Endometrial microvascular endothelial cells (primary cell): ENCODE measurements around the gene FBXL17. TPM values are rescaled to one million over a fixed set of nuclear protein-coding genes. Genes with fewer than 3 reads are reported as not detected.

Experiments used
- in situ Hi-C: cut with HindIII; loops from 2 replicates; pipeline ENCODE4 v1.10.0; 2017; ENCODE audit warnings: low sequenced_read_pairs, low pct_unique_long_range_greater_than_20kb; ENCODE audit errors: inconsistent ontology term
- total RNA-seq: library from RNA; depleted of rRNA; stranded (reverse); fragments of >200 nt; gene quantifications from one replicate; pipeline ENCODE4 v1.2.3, GENCODE V29; 2015; ENCODE audit errors: inconsistent ontology term

Gene FBXL17
- total RNA-seq, 1 donor from 2014 or later: 21.0 TPM

DNA sequence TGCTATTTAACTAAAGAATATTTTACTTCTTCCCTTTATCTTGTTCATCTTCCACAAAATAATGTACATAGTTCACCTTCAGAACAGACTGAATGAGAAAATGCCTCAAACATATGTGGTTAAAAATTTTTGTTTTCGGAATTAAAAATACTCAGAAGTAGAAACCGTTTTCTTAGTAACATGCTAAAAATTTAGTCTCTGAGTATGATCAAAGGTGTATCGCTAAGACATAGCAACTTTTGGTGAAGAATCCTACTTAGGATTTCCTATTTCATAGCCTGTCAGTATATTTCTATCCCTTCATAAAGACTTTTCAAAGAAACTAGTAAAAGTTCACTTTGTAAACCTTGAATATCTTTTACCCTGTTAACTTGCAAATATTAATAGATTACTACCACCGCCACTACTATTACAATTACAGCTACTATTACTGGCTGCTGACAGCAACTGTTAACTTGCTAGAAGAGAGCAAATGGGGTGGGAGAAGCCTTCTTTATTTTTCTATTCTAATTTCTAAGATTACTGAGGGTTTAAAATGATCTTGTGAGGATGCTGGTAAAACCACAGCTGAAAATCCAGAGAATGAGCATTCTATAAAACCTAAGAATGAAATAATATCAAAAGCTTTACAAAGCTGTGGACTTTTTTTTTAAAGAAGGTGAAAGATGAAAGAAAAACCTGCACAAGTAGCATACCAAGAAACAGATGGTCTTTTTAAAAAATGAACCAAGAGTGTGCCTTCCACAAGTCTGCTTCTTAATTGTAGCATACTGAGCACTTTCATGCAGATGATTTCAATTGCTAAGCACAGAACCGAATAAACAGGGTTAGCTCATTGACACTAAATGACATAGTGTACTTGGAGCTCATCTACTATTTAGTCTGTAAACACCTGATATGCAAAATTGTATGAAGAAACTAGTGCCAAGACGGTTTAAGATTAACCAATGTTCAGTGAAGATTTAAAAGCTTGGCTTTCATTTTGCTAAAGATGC, 464.9 kb downstream of the FBXL17 start:
- in situ Hi-C loops: no loop called here

DNA sequence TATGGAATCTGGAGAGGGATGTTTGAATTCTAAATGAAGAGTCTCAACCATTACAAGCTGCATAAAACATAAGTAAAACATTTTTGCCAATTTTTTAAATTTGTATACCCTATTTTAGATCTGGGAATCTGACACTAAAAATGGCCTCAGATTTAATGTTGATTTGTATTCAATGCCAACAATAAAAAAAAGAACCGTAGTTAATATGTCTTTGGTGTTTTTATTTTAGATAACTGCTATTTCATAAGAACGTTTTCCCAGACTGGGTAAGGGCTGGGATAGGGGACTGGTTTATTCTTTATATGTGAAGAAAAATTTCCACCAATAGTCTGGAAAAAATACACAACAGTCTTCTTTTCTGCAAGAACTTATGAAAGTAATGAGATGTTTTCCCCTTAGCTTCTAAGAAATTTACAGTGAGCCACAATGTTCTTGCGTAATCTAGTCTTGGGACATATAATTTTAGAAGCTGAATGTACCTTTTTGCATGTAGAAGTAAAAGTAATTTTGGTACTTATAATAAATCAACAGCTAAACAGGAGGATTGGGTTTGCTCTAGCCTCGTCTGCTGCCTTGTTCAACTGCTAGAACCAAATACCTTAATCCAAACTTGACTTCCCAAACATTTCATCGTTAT, 466.6 kb downstream of the FBXL17 start:
- in situ Hi-C loops: no loop called here

DNA sequence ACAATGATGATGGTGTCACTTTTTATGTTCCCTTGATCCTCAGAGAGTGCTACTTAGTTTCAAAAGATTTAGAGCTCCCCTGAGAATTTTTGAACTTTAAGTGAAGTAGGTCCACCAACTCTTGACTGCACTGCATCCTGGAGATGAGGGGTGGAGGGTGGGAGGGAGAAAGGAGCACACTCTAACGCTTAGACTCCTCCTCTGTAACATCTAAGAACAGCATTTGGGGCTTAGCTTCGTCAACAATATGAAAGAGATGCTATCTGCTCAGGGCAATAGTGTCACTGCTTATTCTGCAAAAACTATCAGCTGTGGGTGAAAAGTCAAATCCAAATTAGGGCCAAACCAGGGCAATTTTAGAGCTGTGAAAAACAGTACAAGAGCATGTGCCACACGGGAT, 468.4 kb downstream of the FBXL17 start:
- in situ Hi-C loops: no loop called here

GRCh38 chr5:107900721-107901120, 481.2 kb downstream of the FBXL17 start:
- in situ Hi-C loops: no loop called here

DNA sequence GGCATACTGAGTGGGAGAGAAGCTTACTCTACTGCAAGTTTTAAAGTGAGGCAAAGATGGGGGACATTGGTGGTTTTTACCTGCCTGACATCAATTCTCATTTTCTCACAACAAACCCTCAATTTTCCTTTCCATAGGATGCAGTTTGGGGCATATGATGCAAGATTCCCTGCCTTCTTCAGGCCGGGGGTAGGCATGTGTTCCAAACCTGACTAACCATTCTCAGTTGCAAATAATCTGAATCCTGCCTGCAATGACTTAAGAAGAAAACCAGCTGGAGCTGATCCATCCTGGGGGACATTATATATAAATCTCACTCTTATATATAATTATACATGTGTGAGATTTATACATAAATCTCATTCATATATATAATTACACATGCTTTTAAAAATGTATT, 487.5 kb downstream of the FBXL17 start:
- in situ Hi-C loops: no loop called here

GRCh38 chr5:107893642-107894041, 488.3 kb downstream of the FBXL17 start:
- in situ Hi-C loops: no loop called here

DNA sequence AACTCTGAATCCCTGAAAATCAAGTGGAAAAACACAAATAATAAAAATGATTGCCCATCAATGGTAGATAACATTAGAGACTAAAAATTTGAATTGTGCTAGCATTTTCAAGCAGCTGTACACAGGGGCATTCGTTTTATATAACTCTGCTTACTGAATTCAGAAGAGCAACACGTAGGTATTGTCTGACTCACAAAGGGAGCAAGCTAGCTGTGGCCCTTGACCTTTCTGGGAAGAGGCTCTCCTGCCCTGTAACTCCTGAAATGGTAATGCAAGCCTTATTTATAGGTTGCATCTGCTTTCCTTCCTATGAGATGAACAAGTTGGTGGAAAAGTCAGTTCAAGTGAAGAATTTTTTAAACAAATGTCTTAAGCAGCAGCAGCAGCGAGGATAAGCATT, 492.5 kb downstream of the FBXL17 start:
- in situ Hi-C loops: no loop called here

DNA sequence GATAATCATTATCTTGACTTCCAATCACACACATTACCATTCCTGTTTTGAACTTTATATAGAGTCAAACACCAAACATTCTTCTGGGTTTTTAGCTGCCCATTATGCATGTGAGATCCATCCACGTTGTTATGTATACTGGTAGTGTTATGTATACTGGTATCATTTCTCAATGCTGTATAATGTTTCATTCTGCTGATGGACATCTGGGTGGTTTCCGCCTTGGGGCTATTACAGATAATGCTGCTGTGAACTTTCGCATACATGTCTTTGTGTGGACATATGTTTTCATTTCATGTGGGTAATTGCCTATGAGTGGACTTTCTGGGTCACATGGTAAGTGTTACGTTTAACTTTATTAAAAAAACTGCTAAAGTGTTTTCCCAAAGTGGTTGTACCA, 493.4 kb downstream of the FBXL17 start:
- in situ Hi-C loops: no loop called here

DNA sequence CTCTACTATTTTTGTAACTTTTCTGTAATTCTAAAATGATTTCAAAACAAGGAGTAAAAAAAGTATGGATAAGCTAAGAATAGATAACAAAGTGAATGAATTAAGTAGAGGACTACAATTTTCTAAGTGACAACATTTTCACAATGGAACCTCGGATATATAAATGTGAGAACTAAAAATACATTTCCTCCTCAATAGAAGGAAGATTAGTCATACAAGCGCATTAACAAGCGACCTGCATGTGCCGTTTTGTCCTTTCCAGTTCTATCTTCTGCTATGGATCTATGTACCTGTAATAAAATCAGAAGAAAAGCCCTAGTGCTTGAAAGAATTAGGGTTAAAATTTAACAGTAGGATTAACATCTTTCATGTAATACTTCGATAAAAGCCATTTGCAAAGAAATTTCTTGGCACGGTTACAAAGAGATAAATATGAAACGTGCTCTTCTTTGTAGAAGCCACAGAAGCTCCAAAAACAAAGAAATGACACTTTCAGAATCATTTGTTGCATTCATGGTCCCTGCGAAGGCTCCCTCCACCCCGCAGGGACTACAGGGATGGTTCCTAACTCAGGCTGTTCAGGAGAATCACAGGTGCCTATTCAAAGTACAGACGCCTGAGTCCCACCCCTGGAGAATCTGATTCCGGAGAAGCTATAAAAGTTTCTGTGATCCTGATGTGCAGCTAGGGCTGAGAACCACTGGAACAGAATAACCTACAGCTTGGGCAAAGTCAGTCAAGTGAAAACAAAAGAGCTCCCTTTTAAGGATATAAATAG, 494.5 kb downstream of the FBXL17 start:
- in situ Hi-C loops: no loop called here

- in situ Hi-C loops: no loop called here
These were observed 496.3 kb downstream of the FBXL17 start for GRCh38 chr5:107885601-107886000.

- in situ Hi-C loops: no loop called here
These were observed 497.0 kb downstream of the FBXL17 start for GRCh38 chr5:107884871-107885270.

DNA sequence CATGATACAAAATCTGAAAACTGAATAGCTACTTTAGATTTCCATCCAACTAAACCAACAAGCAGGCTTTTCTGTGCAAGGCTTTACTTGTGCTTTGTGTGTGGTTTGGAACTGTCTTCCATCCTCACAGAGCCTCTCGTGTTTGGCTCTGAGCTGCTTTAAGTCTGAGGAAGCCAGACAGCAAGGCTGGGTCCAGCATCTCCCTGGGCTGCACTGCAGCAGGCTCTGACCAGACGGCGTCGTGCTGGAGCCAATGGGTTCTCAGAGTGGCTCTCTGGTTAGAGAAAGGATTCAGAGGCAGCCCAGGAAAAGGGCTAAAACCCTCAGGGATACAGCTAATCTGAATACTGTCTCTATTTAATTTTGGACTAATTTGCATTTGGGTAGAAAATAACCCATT, 503.2 kb downstream of the FBXL17 start:
- in situ Hi-C loops: no loop called here

DNA sequence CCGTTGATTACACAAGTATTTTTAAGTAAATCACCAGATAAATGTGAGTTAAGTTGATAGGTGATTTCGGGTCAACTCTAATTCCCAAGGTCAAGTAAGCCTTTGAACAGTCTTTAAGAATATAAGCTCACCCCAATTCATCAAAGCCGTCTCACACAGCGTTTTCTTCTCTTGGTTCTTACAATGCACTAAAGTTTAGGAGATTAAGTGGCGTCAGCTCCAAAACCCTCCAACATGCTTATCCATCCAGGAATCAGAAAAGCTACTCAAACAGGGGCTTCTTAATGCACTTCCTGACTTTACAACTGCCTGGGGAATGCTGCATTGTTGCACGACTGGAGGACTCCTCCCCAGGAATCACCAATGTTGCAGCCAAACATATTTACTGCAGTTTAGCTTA, 505.0 kb downstream of the FBXL17 start:
- in situ Hi-C loops: no loop called here

DNA sequence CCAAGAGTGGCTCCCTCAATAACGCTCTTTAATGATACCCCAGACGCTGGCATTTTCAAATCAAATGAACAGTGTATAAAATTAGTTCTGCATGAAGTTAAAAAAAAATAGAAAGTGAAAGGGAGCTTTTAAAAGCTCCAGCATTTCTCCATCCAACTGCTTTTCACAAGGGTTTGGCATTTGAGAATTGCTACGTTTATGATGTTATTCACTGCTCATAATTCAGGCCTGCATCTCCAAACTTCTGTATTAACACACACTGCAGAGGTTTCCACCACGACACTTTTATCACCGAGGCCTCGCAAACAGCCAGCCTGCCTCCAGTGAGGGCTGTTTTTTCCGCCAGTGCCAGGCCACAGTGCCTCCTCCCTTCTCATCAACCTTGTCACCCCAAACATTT, 505.6 kb downstream of the FBXL17 start:
- in situ Hi-C loops: no loop called here

DNA sequence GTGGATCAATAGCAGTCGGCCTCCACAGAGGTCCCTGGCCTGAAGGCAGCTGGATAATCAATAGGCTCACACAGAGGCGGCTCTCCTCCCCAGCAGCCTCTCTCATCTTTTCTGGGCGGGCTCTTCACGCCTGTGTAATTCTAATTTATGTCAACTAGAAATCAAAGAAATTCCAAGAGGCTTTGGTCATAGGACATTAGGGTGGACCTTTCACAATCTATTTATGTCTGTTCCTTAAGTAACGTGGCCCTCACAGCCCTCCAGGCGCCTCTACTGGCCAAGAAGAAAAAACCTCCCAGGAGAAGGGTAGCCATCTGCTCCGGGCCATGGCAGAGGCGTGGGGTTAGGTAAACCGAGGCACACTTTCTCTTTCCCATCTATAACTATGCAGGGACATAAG, 506.1 kb downstream of the FBXL17 start:
- in situ Hi-C loops: no loop called here

DNA sequence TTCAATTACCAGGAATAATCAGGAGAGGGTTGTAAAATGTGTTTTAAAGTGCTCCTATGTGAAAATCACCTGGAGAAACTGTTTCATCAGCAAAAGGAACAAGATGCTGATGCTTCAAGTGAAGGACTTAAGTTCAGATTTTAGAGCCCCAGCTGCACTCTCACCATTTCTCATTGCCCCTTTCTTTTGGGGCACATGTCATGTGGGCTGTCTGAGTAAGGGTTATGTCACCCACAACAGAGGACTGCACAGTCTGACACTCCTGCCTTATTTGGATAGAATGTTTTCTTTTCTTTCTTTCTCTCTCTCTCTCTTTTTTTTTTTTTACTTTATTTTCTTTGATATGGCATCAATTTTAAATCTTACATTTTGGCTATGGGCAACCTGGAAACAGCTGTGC, 507.1 kb downstream of the FBXL17 start:
- in situ Hi-C loops: no loop called here

- in situ Hi-C loops: no loop called here
These were observed 508.0 kb downstream of the FBXL17 start for GRCh38 chr5:107873877-107874276.

DNA sequence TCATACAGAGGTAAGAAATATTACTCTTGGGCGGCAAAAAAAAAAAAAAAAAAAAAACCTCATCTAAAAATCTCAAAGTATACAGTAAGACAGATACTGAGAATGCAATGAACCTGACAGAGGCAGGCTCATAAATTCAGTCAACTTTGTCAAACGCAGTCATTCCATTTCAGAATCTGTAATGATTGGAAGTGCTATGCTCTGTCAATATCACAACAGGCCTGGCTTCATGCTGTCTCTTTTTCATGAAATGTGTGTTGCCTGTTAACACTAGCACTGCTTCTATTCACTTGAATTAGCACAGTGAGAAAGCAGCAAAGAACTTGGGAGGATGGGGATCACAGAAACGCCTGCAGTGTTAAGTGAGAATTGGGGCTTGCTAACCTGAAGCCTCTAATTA, 510.9 kb downstream of the FBXL17 start:
- in situ Hi-C loops: no loop called here

DNA sequence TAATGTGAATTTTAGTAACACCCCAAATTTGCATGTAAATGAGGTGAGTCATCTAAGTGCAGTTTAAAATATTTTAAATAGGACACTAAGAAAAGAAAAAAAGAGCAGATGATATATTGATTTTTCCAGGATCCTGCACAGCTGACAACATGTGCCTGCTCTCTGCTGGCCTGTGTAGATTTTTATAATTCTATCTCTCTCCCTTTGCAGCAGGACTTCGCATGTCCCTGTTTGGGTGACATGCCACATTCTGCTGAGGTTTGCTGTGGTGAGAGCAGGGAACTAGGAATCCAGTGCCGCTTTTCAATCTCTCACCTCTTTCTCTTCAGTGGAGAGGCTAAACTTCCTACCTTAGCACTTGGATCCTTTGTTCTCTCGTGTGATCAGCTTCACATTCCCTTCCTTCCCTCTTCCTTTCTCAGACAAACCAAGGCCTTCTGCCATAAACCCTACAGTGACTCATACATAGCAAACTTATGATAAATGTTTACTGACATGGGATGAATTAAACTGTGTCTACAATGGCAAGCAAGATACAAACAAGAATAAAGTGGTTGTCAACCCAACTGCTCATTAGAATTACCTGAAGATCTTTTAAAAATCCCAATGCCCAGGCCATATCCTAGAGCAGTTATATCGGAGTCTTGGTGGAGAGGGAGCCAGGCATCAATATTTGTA, 512.3 kb downstream of the FBXL17 start:
- in situ Hi-C loops: no loop called here
